Neutrophil (primary cell): Measurements from ENCODE around the gene PMPCA.

Experiments
- H3K27ac ChIP-seq: fragments of 200-600 bp; sonication (generic); 2 replicates; pipeline ENCODE4 v1.5.1; 2016; ENCODE audit warnings: mild to moderate bottlenecking, moderate library complexity
- H3K27me3 ChIP-seq: fragments of 200-600 bp; sonication (generic); 2 replicates; pipeline ENCODE4 v1.6.0; 2016; ENCODE audit warnings: mild to moderate bottlenecking
- H3K36me3 ChIP-seq: fragments of 200-600 bp; sonication (generic); 2 replicates; pipeline ENCODE4 v1.5.1; 2017
- H3K4me1 ChIP-seq, 2 experiments: fragments of 200-600 bp in 1 of 2; sonication (generic) in 1 of 2; 1 replicate in 1 of 2; 2 replicates in 1 of 2; pipeline versions ENCODE4 v1.5.1 to v1.6.1; 2013 to 2016; ENCODE audit warnings: low read depth in 1 of 2, low read length in 1 of 2, mild to moderate bottlenecking in 1 of 2, moderate library complexity in 1 of 2; ENCODE audit not compliant: control insufficient read depth in 1 of 2, insufficient read depth in 1 of 2
- H3K4me3 ChIP-seq, 2 experiments: fragments of 200-600 bp in 1 of 2; sonication (generic) in 1 of 2; 1 replicate in 1 of 2; 2 replicates in 1 of 2; pipeline ENCODE4 v1.5.1; 2013 to 2016; ENCODE audit warnings: low read depth in 1 of 2, low read length in 1 of 2, mild to moderate bottlenecking in 1 of 2, moderate library complexity in 1 of 2
- H3K9me3 ChIP-seq: fragments of 200-600 bp; sonication (generic); 2 replicates; pipeline ENCODE4 v1.5.1; 2016
- CTCF ChIP-seq: fragments of 200-600 bp; sonication (generic); IDR thresholded peaks from 2 replicates; pipeline ENCODE4 v1.5.1; 2016; ENCODE audit warnings: antibody characterized with exemption

The PMPCA gene

GRCh38 chr9:136438548-136439480 is 28.4 kb downstream of the PMPCA start:
- H3K36me3 ChIP-seq, result peaks cover 40% of the 10 kb centered on the region
- TF ChIP-seq CTCF, result no peak
- H3K27me3 ChIP-seq, result peaks cover 22% of the 10 kb centered on the region
- no peaks in the 10 kb centered on the region for H3K9me3 ChIP-seq
- peaks cover 15 to 16% of the 10 kb centered on the region in 2 experiments for H3K4me1 ChIP-seq
- H3K4me3 ChIP-seq, result peak overlapping the region; percentile 75 to 85
- peak overlapping the region; percentile 31 for H3K27ac ChIP-seq

DNA sequence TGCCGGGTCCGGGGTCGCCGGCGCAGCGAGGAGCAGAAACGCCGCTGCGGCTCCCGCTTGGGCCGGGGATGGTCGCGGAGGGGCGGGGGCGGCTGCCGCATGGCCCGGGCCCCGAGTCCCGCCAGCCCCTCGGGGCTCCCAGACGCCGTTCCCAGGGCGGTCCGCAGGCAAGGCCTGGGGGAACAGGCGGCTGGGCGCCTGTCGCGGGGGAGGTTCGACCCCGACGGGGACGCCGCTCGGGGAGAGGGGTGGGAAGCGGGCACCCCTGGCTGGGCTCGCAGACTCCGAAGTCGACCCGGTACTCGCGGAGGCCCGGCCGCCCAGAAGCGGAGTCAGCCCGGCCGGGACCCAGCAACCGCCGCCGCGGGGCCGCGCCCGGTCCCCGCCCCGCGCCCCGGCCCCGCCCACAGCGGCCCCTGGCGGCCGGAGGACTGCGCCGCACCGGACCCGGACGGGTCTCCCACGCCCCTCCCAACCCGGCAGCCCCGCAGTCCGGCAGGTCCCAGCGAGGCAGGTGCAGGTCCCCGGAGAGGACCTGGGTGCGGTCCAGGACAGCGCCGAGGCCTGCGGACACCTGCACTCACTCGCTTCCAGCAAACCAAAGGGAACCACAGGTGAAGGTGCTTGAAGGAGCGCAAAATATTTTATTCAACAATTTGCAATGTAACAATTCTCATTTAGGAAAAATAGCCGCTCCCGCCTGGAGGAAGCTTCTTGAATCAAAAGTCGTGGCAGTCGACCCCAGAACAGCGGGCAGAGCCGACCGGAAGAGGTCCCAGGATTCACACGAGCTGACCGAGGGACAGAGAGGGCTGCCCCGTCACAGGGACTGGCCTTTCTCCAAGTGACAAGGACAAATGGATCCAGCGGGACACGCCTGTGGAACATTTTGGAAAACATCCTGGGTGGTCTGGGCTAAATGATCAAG is 29.3 kb downstream of the PMPCA start, which contains the start of gene INPP5E:
TSS of gene INPP5E (minus strand) at position 365 of the 928 bp plus-strand sequence. CDS start 426 bp downstream, outside the sequence.
- H3K27ac ChIP-seq, result peak within 1 kb of the TSS; percentile 31
- H3K4me3 ChIP-seq, result peak within 1 kb of the TSS; percentile 75 to 85
- H3K27me3 ChIP-seq, result peaks cover 22% of the 10 kb centered on the region
- peaks cover 15 to 16% of the 10 kb centered on the region in 2 experiments for H3K4me1 ChIP-seq
- peaks cover 50% of the 10 kb centered on the region for H3K36me3 ChIP-seq
- TF ChIP-seq CTCF, result peak; percentile 88
- H3K9me3 ChIP-seq, result no peaks in the 10 kb centered on the region

- Histone ChIP-seq H3K36me3 (peaks cover 64% of the 10 kb centered on the region), H3K4me1 (peaks cover 15 to 16% of the 10 kb centered on the region in 2 experiments), H3K27ac (no peak overlapping the region), H3K27me3 (peaks cover 22% of the 10 kb centered on the region), H3K4me3 (no peak overlapping the region), H3K9me3 (no peaks in the 10 kb centered on the region)
- TF ChIP-seq CTCF, result no peak
These were observed 30.8 kb downstream of the PMPCA start for GRCh38 chr9:136441191-136441680.

GRCh38 chr9:136441681-136442245 is 31.3 kb downstream of the PMPCA start:
- peaks cover 22% of the 10 kb centered on the region for H3K27me3 ChIP-seq
- peaks cover 70% of the 10 kb centered on the region for H3K36me3 ChIP-seq
- H3K9me3 ChIP-seq, result no peaks in the 10 kb centered on the region
- no peak for TF ChIP-seq CTCF
- no peak overlapping the region for H3K4me3 ChIP-seq
- peaks cover 15 to 16% of the 10 kb centered on the region in 2 experiments for H3K4me1 ChIP-seq
- H3K27ac ChIP-seq, result no peak overlapping the region

GRCh38 chr9:136442265-136442664 is 31.8 kb downstream of the PMPCA start:
- no peak overlapping the region for H3K4me3 ChIP-seq
- no peak for TF ChIP-seq CTCF
- no peak overlapping the region for H3K27ac ChIP-seq
- no peaks in the 10 kb centered on the region for H3K9me3 ChIP-seq
- peaks cover 22% of the 10 kb centered on the region for H3K27me3 ChIP-seq
- peaks cover 75% of the 10 kb centered on the region for H3K36me3 ChIP-seq
- peaks cover 15 to 16% of the 10 kb centered on the region in 2 experiments for H3K4me1 ChIP-seq
